ENCODE data around the gene SPOPL.

DNA sequence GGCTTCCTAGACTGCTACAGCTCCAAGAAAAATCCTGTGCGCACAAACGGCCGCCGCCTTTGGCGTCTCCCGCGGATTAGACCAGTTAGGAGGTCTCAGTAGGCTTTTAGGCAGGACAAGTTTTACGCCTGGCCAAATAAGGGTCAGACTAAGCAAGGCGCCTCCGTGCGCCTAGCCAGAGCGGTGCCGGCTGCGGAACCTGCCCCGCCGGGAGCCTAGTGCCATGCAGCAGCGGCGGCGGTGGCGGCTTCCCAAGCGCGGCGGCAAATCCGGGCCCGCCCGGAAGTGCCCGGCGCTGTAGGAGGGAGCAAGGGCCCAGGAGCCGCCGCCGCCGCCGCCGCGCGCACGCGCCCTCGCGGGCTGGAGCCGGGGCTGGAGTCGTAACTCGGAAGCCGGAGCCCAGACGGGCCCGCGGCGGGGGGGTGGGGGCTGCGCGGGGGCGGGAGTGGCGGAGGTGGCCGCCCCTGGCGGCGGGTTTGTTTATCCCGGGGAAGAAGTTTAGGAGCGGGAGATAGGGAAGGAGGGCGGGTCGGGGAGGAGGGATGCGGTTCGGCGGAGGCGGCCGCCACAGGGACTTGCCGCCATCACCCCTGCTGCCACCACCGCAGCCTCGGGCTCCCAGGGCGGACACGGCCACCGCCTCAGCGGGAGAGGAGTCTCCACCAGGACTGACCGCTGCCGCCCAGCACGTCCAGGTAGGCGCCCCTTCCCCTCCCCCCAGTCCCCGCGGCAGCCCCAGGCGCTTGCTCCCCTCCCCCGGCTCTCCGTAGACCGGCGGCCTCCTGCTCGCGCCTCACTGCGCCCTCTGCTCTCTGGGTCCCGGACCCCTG is at the start of gene SPOPL:
- no peak for TF ChIP-seq EZH2 (IDR thresholded peaks at IDR 0.05; ENCODE audit: borderline replicate concordance, low read depth, low read length, poor library complexity, severe bottlenecking)
- TF ChIP-seq, protein P1, sequence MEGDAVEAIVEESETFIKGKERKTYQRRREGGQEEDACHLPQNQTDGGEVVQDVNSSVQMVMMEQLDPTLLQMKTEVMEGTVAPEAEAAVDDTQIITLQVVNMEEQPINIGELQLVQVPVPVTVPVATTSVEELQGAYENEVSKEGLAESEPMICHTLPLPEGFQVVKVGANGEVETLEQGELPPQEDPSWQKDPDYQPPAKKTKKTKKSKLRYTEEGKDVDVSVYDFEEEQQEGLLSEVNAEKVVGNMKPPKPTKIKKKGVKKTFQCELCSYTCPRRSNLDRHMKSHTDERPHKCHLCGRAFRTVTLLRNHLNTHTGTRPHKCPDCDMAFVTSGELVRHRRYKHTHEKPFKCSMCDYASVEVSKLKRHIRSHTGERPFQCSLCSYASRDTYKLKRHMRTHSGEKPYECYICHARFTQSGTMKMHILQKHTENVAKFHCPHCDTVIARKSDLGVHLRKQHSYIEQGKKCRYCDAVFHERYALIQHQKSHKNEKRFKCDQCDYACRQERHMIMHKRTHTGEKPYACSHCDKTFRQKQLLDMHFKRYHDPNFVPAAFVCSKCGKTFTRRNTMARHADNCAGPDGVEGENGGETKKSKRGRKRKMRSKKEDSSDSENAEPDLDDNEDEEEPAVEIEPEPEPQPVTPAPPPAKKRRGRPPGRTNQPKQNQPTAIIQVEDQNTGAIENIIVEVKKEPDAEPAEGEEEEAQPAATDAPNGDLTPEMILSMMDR (conservative IDR thresholded peaks at IDR 0.05; ENCODE audit: low read depth, low read length), result no peak
